ENCODE measurements around the gene TCEAL1.
"Not testable (repeated sequence)": the region's sequence is repeated elsewhere in the genome, so short reads cannot be mapped to it uniquely, and the experiment has no call there.

TCEAL1 gene, protein sequence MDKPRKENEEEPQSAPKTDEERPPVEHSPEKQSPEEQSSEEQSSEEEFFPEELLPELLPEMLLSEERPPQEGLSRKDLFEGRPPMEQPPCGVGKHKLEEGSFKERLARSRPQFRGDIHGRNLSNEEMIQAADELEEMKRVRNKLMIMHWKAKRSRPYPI

DNA sequence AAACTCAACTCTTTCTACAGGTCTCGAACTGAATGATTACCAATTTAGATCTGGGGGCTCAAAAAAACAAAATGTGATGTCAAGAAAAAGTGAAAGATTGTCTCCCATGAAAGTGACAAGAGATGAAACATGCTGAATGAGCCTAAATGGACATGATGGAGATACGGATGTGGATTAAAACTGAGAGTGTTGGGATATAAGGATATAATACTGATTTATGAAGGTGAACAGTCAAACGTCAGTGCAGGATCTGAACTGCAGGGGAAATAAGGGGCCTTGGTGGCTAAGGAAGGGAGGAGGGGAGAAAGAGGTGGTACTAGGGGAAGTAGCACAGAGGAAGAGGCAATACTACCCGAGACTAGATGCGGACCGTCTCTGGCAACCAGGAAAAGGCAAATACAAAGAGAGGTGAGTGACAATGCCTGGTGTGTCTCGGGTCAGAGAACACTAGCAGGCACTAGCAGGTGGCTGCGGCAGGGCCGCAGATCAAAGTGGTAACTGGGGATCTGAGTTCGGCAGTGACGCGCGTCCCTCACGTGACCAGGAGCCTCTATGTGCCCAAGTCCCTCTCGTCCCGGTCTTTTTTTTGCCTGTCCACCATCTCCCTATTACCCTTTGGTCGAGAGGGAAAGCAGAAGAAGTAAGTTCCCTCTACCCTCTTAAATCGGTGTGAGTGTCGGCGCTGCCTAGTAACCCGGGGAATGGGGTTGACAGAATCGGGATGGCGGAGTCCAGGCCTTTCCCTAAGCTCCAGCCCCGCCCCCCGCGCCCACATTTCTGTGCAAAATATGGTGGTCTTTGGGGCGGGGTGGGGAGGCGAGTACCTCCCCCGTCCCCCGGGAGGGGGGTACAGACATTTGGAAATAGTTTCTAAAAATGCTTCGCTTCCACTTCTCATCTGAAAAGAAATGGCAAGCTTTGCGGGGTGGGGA lies at the start of gene TCEAL1:
TSS of gene TCEAL1 (plus strand) at position 590 of the 932 bp plus-strand sequence. CDS start 942 bp downstream, outside the sequence.
- DNase-seq, result peak; percentile 84

DNA sequence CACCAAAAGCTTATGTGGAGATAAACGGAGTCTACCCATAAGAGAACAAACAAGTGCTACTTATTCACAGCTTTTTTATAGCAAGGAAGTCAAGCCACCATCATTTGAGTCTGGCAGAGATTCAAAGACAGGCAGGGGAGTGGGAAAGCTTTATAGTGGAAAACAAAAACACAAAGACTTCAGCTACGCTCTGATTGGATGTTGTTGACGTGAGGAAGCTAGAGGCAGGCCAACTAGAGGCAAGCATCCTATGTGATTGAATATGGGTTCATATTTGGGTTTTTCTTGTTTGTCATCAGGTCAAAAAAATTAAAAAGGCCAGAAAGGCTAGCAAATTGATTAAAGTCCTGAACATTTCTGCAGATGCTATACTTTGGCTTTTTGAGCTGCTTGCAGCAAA lies 44.2 kb upstream of the TCEAL1 start:
- DNase-seq, result no peak

DNA sequence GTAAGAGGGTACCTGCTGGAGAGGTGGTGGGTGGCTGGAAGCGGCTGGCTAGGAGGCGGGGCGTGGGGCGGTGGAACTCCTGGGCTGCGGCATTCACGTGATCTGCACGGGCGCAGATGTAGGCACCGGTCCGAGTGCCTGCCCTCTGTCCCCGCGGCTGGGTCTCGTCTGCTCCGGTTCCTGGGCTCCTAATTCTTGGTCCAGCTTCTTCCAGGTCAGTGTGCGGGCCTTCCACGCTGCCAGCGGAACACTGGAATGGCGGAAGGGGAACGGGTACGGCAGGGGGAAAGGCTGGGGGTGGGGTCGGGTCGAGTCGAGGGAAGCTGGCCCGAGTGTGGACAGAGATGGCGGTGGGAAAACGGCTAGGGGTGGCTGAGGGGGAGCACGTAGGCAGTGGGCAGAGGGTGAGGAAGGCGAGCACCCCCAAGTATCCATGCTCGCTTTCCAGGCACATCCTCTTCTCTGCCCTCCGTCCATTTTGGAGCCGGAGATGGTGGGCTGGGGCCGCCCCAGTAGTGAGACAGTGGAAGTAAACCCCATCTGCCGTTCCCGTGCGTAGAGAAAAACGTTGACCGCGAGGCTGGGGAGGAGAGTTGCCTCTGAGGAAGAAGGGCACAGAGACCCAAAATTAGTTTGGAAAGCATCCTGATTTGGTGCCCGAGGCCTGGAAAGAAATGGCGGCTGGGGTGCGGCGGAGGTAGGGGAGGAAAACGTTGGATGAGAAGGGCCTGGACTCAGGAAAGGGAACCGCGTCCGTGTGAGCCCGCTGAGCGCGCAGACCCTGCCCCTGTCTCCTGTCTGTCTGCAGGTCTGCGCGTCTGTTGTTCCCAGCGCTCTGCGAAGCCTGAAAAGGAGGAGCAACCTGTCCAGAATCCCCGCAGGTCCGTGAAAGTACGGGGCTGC lies 43.1 kb upstream of the TCEAL1 start, which contains the start of gene TCEAL4:
TSS of gene TCEAL4 (plus strand) at position 105 of the 903 bp plus-strand sequence. CDS start 1,161 bp downstream, outside the sequence.
- DNase-seq, result peak; percentile 78

DNA sequence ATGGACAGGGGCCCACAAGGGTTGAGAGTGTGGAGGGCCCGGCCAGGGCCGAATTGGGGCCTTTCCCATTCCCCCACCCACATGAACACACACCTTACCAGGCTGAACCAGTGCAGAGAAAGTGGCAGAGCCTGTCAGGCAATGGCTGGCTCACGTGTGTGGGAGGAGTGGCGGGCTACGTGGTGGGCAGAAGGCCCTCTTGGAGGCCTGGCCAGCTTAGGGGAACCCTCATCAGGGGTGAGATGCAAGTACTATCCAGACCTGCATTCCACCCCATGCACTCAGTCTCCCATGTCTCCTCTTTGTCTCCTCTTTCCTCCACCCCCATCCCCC lies 42.5 kb upstream of the TCEAL1 start:
- DNase-seq, result peak; percentile 59

DNA sequence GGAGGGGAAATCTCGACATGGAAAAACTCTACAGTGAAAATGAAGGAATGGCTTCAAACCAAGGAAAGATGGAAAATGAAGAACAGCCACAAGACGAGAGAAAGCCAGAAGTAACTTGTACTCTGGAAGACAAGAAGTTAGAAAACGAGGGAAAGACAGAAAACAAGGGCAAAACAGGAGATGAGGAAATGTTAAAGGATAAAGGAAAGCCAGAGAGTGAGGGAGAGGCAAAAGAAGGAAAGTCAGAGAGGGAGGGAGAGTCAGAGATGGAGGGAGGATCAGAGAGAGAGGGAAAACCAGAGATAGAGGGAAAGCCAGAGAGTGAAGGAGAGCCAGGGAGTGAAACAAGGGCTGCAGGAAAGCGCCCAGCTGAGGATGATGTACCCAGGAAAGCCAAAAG lies 42.1 kb upstream of the TCEAL1 start:
- no peak for DNase-seq

DNA sequence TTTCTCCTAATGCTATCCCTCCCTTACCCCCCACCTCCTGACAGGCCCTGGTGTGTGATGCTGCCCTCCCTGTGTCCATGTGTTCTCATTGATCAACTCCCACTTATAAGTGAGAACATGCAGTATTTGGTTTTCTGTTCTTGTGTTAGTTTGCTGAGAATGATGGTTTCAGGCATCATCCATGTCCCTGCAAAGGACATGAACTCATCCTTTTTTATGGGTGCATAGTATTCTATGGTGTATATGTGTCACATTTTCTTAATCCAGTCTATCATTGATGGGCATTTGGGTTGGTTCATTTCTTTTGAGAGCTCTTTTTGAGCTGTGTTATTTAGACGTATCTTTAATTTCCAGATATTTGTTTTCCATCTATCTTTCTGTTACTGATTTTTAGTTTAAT lies 36.5 kb upstream of the TCEAL1 start:
- not testable (repeated sequence) for DNase-seq

DNA sequence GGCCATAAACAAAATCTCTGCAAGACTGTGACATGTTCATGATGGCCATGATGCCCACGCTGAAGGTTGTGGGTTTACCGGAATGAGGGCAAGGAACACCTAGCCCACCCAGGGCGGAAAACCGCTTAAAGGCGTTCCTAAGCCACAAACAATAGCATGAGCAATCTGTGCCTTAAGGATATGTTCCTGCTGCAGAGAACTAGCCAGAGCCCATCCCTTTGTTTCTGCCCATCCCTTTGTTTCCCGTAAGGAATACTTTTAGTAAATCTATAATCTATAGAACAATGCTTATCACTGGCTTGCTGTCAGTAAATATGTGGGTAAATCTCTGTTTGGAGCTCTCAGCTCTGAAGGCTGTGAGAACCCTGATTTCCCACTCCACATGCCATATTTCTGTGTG lies 33.6 kb upstream of the TCEAL1 start:
- not testable (repeated sequence) for DNase-seq

DNA sequence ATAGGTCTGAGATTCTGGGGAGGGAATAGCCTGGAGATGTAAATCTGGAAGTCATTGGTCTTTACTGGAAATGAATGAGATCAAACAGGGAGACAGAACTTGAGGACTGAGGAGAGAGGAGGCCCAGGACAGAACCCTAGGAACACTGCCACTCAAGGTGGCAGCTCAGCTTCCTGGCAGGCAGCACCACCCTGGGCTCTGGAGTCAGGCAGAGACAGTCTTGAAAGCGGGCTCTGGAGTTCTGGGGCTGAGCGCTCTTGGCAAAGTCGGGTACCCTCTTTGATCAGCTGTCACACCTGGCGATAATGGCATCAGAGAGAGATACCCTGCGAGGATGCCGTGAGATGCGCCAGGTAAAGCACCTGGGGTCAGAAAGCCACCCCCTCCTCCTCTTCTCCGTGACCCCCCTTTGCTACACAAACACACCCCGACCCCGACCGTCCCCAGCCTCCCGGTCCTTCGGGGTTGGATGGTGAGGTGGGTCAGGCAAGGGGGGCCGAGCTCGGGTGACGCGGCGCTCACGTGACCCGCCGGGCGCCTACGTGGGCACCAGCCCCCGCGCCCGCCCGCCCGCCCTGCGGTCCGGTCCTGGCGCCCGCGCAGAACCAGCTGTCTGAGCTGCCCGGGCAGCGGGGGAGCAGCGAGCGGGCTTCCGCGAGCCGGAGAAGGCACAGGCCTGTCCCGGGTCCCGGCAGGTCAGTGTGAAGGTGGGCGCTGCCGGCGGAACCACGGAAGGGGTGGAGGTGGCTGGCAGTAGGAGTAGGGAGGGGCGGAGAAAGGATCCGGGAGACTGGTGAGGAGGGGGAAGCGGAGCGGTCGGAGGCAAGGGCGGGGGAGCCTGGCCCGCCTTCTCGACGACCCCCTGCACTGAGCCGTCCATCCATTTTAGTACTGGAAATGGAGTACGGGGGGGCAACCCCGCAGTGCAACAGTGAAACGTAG lies 21.1 kb upstream of the TCEAL1 start, which contains the start of gene TCEAL3:
TSS of gene TCEAL3 (plus strand) at position 600 of the 942 bp plus-strand sequence. CDS start 1,102 bp downstream, outside the sequence.
- DNase-seq, result peak; percentile 75

DNA sequence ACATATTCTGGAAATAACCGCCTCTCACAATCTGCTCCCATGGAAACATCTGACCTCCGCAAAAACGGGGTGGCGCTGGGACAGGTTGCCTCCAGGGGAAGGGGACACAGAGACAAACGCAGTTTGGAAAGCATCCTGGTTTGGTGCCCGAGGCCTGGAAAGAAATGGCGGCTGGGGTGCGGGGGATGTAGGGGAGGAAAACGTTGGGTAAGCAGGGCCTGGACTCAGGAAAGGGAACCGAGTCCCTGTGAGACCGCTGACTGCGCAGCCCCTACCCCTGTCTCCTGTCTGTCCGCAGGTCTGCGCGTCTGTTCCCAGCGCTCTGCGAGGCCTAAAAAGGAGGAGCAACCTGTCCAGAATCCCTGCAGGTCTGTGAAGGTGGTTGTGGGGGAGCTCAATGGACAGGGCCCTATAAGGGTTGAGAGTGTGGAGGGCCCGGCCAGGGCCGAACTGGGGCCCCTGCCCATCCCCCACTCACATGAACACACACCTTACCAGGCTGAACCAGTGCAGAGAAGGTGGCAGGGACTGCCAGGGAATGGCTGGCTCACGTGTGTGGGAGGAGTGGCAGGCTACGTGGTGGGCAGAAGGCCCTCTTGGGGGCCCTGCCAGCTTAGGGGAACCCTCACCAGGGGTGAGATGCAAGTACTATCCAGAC lies 20.3 kb upstream of the TCEAL1 start:
- peak; percentile 51 for DNase-seq

DNA sequence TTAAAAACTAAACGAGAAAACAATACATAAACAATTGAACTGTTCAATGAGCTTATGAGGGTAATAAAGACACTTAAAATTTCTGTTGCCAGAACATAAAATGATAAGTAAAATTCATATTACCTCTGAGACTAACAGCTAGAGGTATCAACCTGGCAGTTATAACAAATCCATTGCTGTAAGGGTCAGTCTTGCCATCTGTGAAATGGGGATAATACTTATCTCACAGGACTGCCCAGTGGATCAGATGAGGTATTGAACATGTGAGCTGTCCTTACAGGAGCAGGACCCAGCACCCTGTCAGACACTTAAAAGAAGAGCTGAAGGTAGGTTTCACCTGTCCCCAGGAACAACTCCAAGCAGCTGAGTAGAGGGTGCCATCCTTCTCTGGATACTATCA lies 18.5 kb upstream of the TCEAL1 start:
- DNase-seq, result no peak

DNA sequence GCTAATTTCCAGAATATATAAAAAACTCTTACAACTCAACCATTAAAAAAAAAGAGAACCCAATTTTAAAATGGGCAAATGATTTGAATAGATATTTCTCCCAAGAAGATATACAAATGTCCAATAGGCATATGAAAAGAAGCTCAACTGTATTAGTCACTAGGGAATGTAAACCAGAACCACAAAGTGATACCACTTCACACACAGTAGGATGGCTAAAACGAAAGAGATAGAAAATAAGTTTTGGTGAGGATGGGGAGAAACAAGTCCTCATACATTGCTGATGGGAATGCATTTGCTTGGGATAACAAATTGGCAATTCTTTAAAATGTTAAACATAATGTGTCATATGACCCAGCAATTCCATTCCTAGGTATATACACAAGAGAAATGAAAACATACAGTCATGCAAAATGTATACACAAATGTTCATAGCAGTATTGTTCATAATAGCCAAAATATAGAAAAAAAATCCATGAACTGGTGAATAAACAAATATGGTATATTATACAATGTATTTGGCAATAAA lies 15.3 kb upstream of the TCEAL1 start:
- DNase-seq, result no peak

DNA sequence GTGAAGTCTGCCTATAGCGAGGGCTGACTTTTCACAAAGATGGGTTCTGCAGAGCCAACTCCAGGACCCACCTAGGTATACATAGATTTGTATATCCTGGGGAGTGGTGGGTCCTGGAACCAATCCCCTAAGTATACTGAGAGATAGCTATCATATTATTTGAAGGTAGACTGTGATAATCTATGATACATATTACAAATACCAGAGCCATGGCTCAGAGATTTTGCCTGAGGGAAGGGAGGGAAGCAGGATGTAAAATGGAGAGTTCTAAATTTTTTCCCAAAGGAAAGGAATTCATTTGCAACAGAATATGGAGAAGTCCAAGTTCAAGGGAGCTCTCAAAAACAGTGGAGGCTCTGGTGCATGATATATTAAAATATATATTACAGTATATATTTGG lies 13.8 kb upstream of the TCEAL1 start:
- no peak for DNase-seq

DNA sequence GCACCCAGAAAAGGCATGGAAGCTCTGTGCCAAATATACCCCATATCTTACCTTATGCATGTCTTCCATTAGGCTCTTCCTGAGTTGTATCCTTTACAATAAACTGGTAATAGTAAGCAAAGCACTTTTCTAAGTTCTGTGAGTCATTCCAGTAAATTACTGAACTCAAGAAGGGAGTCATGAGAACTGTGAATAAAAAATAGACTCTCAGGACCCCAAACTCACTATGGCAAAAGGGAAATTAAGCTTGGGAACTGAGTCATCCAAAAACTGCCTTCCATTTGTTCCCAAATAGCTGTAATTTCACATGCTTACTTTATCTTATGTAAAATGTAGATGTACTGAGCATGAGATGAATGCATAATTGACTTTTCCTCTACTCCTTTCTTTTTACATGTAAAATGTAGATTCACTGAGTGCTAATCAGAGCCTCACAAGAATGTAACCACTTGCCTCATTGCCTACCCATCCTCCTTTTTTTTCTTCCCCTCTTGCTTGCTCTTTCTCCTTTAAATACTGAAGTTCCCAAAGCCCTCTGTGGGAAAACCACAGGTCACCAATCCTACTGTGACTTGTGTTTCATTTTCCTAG lies 12.9 kb upstream of the TCEAL1 start:
- DNase-seq, result no peak

DNA sequence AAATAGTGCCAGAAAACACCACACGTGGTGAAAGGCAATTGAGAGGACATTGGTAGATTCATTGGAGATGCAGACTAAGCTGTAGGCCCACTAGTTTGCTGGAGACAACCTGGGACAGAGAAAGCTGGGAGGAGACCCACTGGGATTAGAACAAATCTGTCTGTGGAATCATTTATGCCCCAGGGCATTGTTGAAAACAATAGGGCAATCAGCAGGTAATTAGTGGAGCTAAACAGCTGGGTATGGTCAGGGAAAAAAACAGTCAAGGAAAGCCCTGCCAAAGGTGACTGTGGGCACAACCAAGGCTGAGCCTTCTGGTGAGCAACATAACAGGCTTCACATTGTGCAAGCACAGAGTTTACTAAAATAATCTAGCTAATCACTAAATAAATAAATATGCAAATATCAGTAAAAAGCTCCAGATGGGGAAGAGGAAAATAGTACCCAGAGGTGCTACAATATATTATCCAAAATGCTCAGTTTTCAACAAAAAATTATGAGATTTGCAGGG lies 12.0 kb upstream of the TCEAL1 start:
- no peak for DNase-seq

DNA sequence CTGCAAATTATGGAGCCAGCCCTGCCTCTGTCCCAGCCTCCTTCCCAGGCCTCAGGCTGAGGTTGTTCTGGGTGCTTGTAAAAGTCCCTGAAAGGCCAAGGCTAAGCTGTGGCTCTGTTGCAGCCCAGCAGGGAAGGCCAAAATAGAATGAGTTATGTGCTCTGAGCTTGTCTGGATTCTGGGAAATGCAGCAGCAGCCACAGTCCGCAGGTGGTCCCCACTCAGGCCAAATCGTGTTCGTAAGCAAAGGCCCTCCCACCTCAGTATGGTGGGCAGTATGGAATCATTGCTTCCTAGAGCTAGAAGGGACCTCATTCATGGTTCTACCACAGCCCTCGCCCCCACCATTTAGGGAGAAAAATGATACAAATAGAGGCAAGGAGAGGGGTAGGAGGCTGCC lies 4.7 kb upstream of the TCEAL1 start:
- peak; percentile 82 for DNase-seq

DNA sequence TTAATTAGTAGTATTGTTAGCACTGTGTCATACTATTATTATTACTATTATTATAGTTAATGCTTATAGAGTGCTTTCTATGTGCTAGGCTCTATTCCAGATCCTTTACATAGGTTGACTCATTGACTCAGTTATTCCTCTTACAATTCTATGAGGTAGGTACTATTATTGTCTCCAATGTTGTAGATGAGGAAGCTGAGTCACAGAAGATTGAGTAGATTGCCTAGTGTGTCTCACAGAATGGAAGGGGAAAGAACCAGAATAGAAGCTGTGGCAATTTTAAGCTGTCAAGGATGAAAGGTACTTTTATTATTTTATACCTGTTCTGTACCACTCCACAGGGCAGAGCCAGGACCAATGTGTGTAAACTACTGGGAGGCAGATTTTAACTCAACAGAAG lies 1.9 kb upstream of the TCEAL1 start:
- DNase-seq, result no peak

DNA sequence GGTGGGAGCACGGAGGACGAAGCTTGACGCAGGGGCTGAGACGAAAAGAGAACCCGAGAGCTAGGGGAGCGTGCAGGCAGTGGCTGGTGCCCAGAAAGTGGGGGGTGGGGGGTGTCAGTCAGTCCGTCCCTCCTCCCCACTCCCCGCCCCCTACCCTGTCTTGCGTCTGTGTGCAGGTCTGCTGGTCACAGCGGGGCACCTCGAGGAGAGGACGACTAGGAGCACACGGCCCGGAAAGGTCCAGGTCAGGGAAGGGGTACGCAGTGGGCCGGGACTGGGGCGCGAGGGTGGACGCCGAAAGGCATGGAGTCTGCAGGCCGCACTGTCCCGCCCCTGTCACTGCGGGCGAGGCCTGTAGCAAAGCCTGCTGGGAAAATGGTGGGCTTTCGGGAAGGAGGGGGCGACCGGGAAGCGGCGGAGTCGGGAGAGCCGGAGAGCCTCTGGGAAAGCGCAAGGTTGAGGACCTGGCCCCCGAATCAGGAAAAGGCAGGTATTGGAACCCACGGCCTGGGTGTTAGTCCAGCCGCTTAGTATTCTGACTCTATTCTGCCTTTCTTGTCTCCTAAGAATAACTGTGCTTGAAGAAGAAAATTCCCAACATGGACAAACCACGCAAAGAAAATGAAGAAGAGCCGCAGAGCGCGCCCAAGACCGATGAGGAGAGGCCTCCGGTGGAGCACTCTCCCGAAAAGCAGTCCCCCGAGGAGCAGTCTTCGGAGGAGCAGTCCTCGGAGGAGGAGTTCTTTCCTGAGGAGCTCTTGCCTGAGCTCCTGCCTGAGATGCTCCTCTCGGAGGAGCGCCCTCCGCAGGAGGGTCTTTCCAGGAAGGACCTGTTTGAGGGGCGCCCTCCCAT lies 769 bp downstream of the TCEAL1 start:
- peak; percentile 93 for DNase-seq

DNA sequence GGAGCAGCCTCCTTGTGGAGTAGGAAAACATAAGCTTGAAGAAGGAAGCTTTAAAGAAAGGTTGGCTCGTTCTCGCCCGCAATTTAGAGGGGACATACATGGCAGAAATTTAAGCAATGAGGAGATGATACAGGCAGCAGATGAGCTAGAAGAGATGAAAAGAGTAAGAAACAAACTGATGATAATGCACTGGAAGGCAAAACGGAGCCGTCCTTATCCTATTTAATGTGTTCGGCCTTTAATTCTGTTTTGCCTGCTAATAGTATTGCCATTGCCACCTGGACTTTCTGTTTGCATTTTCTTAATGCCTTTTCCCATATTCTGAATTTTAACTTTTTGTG lies 1.4 kb downstream of the TCEAL1 start:
- DNase-seq, result no peak

DNA sequence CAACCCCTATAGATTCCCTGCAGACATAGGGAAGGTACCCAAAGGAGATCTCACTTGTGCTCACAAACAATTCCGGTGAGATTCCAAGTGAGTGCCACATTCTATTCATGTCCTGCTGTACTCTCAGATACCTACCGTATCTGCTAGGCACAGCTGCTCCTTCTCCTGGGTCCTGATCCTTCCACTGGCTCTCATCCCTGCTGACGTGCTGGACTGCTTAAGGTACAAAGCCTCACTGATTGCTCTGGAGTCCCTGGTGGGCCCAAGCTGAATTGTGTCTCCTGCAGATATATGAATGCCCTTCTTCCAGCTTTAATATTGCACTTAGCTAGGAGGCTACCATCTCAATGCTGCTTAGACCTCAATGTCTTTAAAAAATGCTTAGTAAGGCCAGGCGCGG lies 2.4 kb downstream of the TCEAL1 start:
- DNase-seq, result no peak

DNA sequence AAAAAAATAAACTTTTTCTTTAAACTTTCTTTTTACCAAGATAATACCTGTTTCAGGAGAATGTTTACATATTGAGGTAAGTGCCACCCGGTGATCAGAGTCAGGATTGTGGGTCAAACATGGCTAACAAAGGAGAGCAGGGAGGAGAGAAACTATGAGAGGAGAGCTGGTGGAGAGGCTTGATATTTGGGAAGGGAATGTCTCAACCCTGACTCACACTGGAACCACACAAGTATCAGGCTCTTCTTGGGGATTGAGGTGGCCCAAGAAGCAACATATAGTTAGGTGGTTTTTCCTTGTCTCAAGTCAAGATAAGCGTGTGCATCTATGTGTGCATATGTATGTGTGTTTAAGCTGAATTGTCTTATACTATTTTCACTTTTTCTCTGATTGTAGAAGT lies 6.7 kb downstream of the TCEAL1 start:
- no peak for DNase-seq

All from islet precursor cell (in vitro differentiated cells).